ENCODE results near the gene S100A3.
"Not testable (repeated sequence)": the region's sequence is repeated elsewhere in the genome, so short reads cannot be mapped to it uniquely, and the experiment has no call there.

S100A3 gene

DNA sequence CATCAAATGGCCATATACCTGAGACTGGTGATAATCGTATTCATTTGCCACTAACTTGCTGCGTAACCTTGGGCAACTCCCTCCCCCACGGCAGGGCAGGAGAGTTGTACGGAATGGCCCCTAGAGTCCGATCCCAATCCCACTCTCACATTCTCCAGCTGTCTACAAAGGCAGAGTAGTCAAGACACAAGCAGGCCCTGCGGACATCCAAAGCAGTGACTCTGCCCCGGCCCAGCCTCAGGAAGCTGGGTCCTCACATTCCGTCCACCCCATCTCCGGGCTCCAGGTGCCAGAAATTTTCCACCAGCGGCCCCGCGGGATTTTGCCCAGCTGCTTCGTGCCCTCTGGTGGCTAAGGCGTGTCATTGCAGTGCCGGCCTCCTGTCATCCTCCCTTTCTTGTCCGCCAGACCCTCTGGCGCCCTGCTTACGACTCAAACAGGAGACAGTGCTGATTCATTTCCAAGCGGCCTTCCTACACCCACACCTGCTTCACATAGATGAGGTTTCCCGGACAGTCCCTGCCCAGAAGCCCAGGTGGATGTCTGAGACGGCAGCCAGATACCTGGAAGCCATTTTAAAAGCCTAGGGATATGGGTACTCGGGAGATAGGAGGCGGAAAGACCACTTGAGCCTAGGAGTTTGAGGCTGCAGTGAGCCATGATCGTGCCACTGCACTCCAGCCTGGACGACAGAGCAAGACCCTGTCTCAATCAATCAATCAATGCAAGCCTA lies 19.5 kb upstream of the S100A3 start:
- peak; percentile 55 for DNase-seq

DNA sequence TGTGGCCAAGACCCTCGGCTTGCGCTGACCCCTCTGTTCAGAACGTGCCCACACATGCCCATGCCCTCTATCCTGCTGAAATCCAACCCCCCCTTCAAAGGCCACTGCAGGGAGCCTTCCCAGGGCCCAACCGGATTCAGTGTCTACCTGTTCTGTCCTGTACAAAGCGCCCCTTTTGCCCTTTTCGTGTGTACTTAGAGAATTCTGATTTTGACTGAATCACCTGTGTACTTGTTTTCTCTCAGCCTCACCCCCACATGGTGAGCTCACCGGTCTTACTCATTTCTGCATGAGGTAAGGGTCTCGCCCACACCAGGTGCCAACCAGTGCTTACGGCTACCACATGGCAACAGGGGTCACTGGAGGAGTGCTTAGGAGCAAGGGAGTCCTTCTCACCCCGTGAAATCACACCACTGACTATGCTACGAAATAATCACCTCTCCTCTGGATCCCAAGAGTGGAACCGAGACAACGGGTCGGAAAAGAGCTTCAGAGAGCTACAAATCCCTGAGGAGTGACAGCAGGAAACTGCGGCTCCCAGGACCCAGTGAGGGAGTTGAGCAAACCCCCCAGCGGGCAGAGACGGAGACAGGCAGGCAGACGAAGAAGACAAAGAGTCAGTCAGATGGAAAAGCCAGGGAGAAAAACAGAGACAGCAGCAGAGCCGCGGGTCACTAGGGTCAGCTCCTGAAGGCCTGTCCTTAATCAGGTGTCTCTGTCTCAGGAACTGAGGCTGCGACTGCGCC lies 18.7 kb upstream of the S100A3 start:
- no peak for DNase-seq

- peak; percentile 84 for DNase-seq
Measured at GRCh38 chr1:153566414-153567371, 17.6 kb upstream of the S100A3 start.

GRCh38 chr1:153565529-153566374 lies 16.7 kb upstream of the S100A3 start, which contains the start of gene S100A2:
S100A2 (minus strand) TSS chr1:153565844; CDS start chr1:153563877, 1,967 bp downstream.
- no peak for DNase-seq

DNA sequence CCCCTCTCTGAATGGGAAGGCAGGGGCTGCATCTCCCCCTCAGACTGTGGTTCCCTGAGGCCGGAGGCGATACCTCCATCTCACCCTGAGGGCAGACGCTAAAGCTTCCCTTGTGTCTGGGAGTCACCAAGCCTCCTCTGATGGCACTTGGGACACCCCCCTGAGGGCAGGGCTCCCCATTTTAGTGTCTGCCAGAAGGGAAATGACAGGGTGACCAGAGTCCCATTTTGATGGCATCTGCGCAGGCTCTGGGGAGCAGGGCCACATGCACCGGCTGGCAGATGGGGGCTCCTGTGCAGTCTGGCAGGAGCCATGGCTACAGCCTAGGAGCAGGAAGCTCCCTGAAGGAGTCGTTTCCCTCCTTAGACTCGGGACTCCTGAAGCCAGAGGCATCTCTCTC lies 14.9 kb upstream of the S100A3 start:
- DNase-seq = no peak

- no peak for DNase-seq
Measured at GRCh38 chr1:153563483-153563901, 14.4 kb upstream of the S100A3 start.

DNA sequence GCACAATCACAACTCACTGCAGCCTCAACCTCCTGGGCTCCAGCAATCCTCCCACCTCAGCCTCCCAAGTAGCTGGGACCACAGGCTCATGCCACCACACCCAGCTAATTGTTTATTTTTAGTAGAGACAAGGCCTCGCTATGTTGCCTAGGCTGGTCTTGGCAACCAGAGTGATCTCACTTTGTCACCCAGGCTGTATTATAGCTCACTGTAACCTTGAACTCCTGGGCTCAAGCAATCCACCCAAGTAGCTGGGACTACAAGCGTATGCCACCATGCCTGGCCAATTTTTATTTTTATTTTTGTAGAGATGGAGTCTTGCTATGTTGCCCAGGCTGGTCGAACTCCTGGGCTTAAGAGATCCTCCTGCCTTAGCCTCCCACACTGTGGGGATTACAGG lies 13.0 kb upstream of the S100A3 start:
- not testable (repeated sequence) for DNase-seq

DNA sequence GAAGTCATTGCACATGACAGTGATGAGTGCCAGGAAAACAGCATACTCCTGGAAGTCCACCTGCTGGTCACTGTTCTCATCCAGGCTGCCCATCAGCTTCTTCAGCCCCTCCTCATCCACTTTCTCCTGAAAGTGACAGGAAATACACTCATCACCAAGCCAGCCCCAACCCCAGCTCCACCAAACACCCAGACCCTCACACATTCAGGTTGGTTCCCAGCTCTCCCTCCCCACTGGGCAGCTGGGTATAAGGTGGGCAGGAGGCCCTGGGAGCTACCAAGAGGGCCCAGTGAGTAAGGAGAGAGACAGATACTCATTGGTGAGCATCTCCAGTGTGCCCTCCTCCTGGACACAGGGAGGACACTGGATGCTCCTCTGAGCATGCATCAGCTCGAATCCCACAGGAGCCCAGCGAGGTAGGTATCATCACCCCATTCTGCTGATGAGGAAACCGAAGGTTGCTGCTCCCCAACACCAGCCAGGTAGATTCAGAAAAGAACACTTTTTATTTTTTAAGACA lies 12.5 kb upstream of the S100A3 start:
- DNase-seq = no peak

DNA sequence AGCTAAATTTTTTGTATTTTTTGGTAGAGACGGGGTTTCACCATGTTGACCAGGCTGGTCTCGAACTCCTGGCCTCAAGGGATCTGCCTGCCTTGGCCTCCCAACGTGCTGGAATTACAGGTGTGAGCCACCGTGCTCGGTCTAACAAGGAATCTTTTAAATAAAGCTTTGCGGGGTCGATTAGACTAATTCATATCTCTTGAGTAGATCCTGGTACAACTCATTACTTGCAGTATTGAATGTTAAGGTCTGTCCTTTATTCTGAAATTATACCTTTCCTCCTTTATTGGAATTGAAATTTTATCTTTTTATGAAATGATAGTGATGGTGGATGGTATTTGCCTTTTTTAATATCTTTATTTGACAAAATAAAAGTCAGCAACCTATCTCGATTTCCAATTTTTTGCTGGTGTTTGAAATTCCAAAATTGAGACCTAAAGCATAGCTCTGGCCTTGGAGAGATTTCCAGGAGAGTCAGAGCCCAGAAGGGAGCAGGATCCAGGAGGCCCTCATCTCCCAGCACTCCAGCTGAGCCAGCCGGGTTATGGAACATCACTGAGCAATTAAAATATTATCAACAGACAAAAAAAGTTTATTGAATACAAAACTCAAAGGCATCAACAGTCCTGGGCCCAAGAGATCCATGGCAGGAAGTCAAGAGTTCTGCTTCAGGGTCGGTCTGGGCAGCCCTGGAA lies 11.9 kb upstream of the S100A3 start:
- no peak for DNase-seq

DNA sequence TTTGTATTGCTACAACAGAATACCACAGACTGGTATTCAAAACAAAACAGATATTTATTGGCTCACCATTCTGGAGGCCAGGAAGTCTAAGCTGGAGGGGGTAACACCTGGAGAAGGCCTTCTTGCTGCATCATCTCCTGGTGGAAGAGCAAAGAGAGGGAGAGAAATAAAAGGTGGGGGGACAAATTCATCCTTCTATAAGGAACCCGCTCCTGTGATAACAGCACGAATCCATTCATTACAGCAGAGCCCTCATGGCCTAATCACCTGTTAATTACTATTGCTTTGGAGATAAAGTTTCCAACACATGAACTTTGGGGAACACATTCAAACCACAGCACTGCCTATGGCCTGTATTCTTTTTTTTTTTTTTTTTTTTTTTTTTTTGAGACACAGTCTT lies 11.2 kb upstream of the S100A3 start:
- no peak for DNase-seq

- no peak for DNase-seq
Measured at GRCh38 chr1:153557877-153558276, 8.8 kb upstream of the S100A3 start.

GRCh38 chr1:153556348-153556747 lies 7.3 kb upstream of the S100A3 start:
- no peak for DNase-seq

DNA sequence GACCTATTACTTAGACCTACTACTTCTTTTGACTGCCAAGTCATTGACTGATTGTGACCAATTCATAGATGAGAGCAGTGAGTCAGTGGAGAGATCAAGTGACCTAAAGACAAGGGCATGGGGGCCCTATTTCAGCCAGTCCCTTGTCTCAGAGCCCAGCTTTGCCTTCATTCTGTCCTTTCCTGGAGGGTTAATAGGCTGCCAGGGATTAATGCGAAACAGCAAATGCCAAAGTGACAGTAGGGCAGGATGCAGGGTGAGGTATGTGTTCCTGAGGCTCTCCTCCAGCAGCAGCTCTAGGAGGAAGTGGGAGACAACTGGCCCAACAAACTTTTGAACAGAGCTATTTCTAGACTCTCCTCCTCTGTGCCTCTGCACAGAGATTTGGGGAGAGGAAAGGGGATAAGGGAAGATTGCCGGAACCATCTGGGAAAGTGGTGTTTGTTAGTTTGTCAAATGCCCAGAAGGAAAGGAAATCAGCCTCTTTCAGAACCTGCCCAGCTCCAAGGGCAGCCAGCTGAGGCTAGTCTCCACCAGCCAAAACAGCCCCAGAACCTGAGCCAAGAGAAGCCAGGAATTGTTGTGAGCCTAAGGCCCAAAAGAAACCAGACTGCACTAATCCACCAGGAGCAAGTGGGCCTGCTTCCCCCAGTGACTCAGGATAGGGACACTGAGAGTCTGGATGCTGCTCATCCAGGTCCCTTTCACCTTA lies 4.9 kb upstream of the S100A3 start:
- DNase-seq = no peak

GRCh38 chr1:153553096-153553495 lies 4.0 kb upstream of the S100A3 start:
- DNase-seq = no peak

- DNase-seq = no peak
Measured at GRCh38 chr1:153552335-153552734, 3.3 kb upstream of the S100A3 start.

DNA sequence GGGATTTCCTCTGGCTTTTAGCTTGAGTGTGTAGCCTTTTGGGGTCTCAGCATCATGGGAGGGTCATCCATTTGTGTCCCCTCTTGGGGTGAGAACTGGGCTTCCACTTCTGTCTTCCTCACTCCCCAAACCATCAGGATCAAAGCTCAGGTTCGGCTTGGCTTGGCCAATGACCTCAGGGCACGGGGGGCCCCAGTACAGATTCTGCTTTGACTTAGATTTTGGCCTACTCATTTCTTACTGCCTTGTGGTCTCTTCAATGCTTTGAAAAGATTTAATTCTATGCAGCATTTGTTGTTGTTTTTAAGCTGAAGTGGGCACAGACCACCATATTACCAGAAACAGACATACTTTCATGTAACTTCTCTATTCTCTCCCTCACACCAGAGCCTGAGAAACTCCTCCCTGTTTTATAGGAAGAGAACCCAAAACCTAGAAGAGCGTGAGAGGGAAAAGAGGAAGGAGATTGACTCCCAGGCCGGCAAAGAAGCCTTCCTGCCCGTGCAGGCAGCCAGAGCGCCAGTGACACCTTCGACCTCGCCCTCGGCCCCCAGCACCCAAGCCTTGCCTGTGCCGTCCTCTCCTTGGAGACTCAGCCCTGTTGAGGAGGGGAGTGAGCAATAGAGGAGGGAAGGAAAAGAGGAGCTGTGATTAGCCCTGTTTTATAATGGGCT lies 1.9 kb upstream of the S100A3 start:
- no peak for DNase-seq

DNA sequence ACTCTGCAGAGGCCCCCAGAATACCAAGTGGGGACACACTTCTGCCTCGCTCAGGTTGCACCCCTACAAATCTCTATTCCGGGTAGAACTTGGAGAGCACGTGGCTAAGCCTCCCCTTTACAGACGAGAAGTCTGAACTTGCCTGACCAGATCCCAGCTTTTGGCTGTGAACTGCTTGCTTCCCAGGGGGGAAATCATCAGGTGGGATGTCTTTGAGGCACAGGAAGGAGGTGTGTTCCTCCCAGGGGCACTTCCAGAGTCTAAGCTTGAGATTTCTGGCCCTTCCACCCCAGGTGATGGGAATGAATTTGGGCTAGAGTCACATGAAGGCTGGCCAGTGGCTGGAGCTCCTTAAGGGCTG lies 1.3 kb upstream of the S100A3 start:
- no peak for DNase-seq

GRCh38 chr1:153549741-153550397 lies 811 bp upstream of the S100A3 start:
- no peak for DNase-seq

All from NCI-H524 treated with DMSO at 0.1 percent for 48 hours (cell line).